K562 (cell line): Measurements from ENCODE around the gene KLF13. TPM values are rescaled to one million over a fixed set of nuclear protein-coding genes. Genes with fewer than 3 reads are reported as not detected.

Source experiments
- ATAC-seq: fragments of 200-7000 bp; cut with Tn5 transposase; 3 replicates; pipeline ENCODE4 v1.9.1; 2020; ENCODE audit warnings: moderate library complexity
- BruUV-seq: library from RNA; stranded (reverse); fragments of 400-500 nt; replicated peaks from 2 replicates; lab custom pipeline; 2021; lab: Mats Ljungman, UMichigan
- CTCF ChIA-PET: fragments of 300-600 bp; formaldehyde crosslinking; extraction: SDS; loops from one replicate; lab custom pipeline; 2021; ENCODE audit warnings: low intra/inter-chr PET ratio; lab: Yijun Ruan, JAX
- POLR2A ChIA-PET: fragments of 300-600, 350-650 bp; sonication (Branson Sonifier 250); formaldehyde crosslinking; extraction: SDS; loops from one replicate; lab custom pipeline; 2021; ENCODE audit warnings: antibody characterized with exemption, inconsistent platforms; lab: Yijun Ruan, JAX
- DNase-seq, 4 experiments: peaks; one replicate each; pipeline versions ENCODE4 v3.0.0 to v3.0.0-alpha.2; 2011 to 2018; ENCODE audit warnings: low spot score in 3 of 4, mixed read lengths in 3 of 4; ENCODE audit errors: extremely low read depth in 1 of 4
- FAIRE-seq: peaks from 2 replicates; lab custom pipeline; 2011; peaks lifted over from hg19 to GRCh38; lab: Jason Lieb, UNC
- H2AFZ ChIP-seq: 2 replicates; pipeline ENCODE4 v1.6.0; 2011; ENCODE audit warnings: low read depth, low read length, control low read depth, inconsistent platforms
- H3K27ac ChIP-seq: fragments of 200-600 bp; 3 replicates; pipeline ENCODE4 v1.8.0; 2011; ENCODE audit warnings: low read depth, mild to moderate bottlenecking, control low read depth, inconsistent platforms, low read length, moderate library complexity, mixed read lengths; ENCODE audit errors: extremely low read depth
- H3K27me3 ChIP-seq, 2 experiments: fragments of 300-600 bp in 1 of 2; 2 replicates in 1 of 2; 3 replicates in 1 of 2; pipeline versions ENCODE4 v1.6.0 to v1.8.0; 2011; ENCODE audit warnings: inconsistent platforms in 2 of 2, low read length in 2 of 2, mild to moderate bottlenecking in 1 of 2, mixed read lengths in 1 of 2, moderate library complexity in 1 of 2; ENCODE audit not compliant: control insufficient read depth in 2 of 2, insufficient read depth in 2 of 2
- H3K36me3 ChIP-seq: fragments of 300-600 bp; 3 replicates; pipeline ENCODE4 v1.8.0; 2011; ENCODE audit warnings: mild to moderate bottlenecking, low read length, inconsistent platforms; ENCODE audit not compliant: control insufficient read depth, insufficient read depth
- H3K4me1 ChIP-seq, 2 experiments: fragments of 200-600 bp in 1 of 2; replicated peaks in 1 of 2; 2 replicates in 1 of 2; 3 replicates in 1 of 2; pipeline versions ENCODE4 v1.5.1 to v1.8.0; 2011; ENCODE audit warnings: inconsistent platforms in 2 of 2, low read length in 2 of 2, mild to moderate bottlenecking in 1 of 2, mixed read lengths in 1 of 2, moderate library complexity in 1 of 2; ENCODE audit not compliant: control insufficient read depth in 2 of 2, insufficient read depth in 2 of 2
- H3K4me2 ChIP-seq: 2 replicates; pipeline ENCODE4 v1.6.1; 2011; ENCODE audit warnings: low read length, control low read depth, inconsistent platforms, mixed read lengths; ENCODE audit not compliant: insufficient read depth
- H3K4me3 ChIP-seq: fragments of 200-600 bp; sonication (generic), shearing (Covaris generic); 2 replicates; pipeline ENCODE4 v1.5.1; 2016; ENCODE audit warnings: control low read depth, inconsistent platforms
- H3K79me2 ChIP-seq: fragments of 200-600 bp; 3 replicates; pipeline ENCODE4 v1.8.0; 2011; ENCODE audit warnings: low read length, inconsistent platforms; ENCODE audit not compliant: control insufficient read depth, insufficient read depth
- H3K9ac ChIP-seq, 2 experiments: 2 replicates each; pipeline versions ENCODE4 v1.6.0 to v1.6.1; 2011; ENCODE audit warnings: low read depth in 2 of 2, low read length in 2 of 2, control low read depth in 1 of 2, inconsistent platforms in 1 of 2, mild to moderate bottlenecking in 1 of 2, mixed read lengths in 1 of 2; ENCODE audit not compliant: insufficient read depth in 1 of 2
- H3K9me1 ChIP-seq: one replicate; pipeline ENCODE4 v1.6.0; 2011; ENCODE audit warnings: inconsistent platforms, mild to moderate bottlenecking, low read length, moderate library complexity; ENCODE audit not compliant: control insufficient read depth, insufficient read depth
- H3K9me3 ChIP-seq: replicated peaks from 2 replicates; pipeline ENCODE4 v1.5.1; 2011; ENCODE audit warnings: low read depth, low read length, inconsistent platforms; ENCODE audit not compliant: control insufficient read depth, insufficient read depth
- H4K20me1 ChIP-seq: replicated peaks from 2 replicates; pipeline ENCODE4 v1.6.1; 2011; ENCODE audit warnings: low read length, inconsistent platforms, mixed read lengths; ENCODE audit not compliant: control insufficient read depth, insufficient read depth
- CBFA2T3 ChIP-seq: fragments of 450-650 bp; IDR thresholded peaks from 2 replicates; pipeline ENCODE4 v1.6.1; 2017
- ESRRA ChIP-seq: fragments of 450-650 bp; IDR thresholded peaks from 2 replicates; pipeline ENCODE4 v1.6.1; 2014; ENCODE audit warnings: low read depth, mild to moderate bottlenecking, moderate library complexity, borderline replicate concordance
- ESRRB ChIP-seq: fragments of 250-450 bp; sonication (Bioruptor Pico); IDR thresholded peaks from 2 replicates; pipeline ENCODE4 v1.5.0; 2020; ENCODE audit warnings: mild to moderate bottlenecking, moderate library complexity, borderline replicate concordance
- GATAD2B ChIP-seq: fragments of 450-650 bp; IDR thresholded peaks from 2 replicates; pipeline ENCODE4 v1.6.1; 2017; ENCODE audit warnings: mild to moderate bottlenecking, borderline replicate concordance
- KAT8 ChIP-seq: fragments of 450-650 bp; IDR thresholded peaks from 2 replicates; pipeline ENCODE4 v1.6.1; 2016; ENCODE audit warnings: low read depth, mild to moderate bottlenecking
- MBD2 ChIP-seq: sonication (generic); IDR thresholded peaks from 2 replicates; pipeline ENCODE4 v1.6.1; 2016; ENCODE audit warnings: low read depth, borderline replicate concordance
- POLR3G ChIP-seq: IDR thresholded peaks from 2 replicates; pipeline ENCODE4 v1.6.1; 2011; ENCODE audit not compliant: insufficient read length, insufficient replicate concordance; ENCODE audit errors: extremely low read depth
- RFX7 ChIP-seq: fragments of 250-450 bp; sonication (Bioruptor Pico); IDR thresholded peaks from 2 replicates; pipeline ENCODE4 v1.5.1; 2021; ENCODE audit warnings: mild to moderate bottlenecking
- SNIP1 ChIP-seq: fragments of 450-650 bp; IDR thresholded peaks from 2 replicates; pipeline ENCODE4 v1.7.1; 2017; ENCODE audit warnings: low read depth, mild to moderate bottlenecking
- SRSF7 ChIP-seq: fragments of 200-400 bp; formaldehyde crosslinking; optimal IDR thresholded peaks from 2 replicates; pipeline ENCODE3; 2017; ENCODE audit warnings: mild to moderate bottlenecking, low read depth, low read length
- XRCC4 ChIP-seq: IDR thresholded peaks from one replicate; pipeline ENCODE4 v1.6.1; 2011; ENCODE audit not compliant: insufficient read depth, insufficient read length; ENCODE audit errors: extremely low read depth
- ZNF274 ChIP-seq: IDR thresholded peaks from 2 replicates; pipeline ENCODE4 v1.6.1; 2011; ENCODE audit warnings: low read depth, mild to moderate bottlenecking, low read length, moderate library complexity, borderline replicate concordance
- ZSCAN29 ChIP-seq: fragments of 450-650 bp; IDR thresholded peaks from 2 replicates; pipeline ENCODE4 v1.6.1; 2017
- WGBS: fragments of 100-300 bp; shearing (Covaris generic); methylation state at CpG from one replicate; pipeline ENCODE4 v1.1.6; 2016; ENCODE audit warnings: low coverage, mixed read lengths; ENCODE audit not compliant: insufficient coverage; ENCODE audit errors: missing lambda C conversion rate; 5-methylcytosine and 5-hydroxymethylcytosine counted together
- in situ Hi-C: fragments of 300-500 bp; cut with MboI; formaldehyde crosslinking; loops from 4 replicates; pipeline ENCODE4 v1.15.0; 2018; ENCODE audit warnings: inconsistent platforms, mixed read lengths
- intact Hi-C: fragments of 100-400 bp; cut with micrococcal nuclease; formaldehyde crosslinking; loops from 2 replicates; pipeline ENCODE4 v1.14.2; 2022
- polyA plus RNA-seq, 8 experiments: library from polyadenylated mRNA; depleted of rRNA in 4 of 8; stranded (reverse) in 5 of 8; unstranded in 3 of 8; fragments of >200 nt; fragmentation: Nextera tagmentation in 2 of 8; fragmentation: Illumina TruSeq in 1 of 8; extraction: Ambion mirVana in 2 of 8; extraction: Trizol in 1 of 8; gene quantifications; 2 replicates each; pipeline versions ENCODE4 v1.2.1 to v1.2.3, GENCODE V29; 2011 to 2014; ENCODE audit warnings: inconsistent platforms in 1 of 8, missing spikeins in 1 of 8
- total RNA-seq, 7 experiments: library from RNA; depleted of rRNA in 6 of 7; stranded (reverse); fragments of >200 nt in 6 of 7; fragmentation: Illumina TruSeq in 2 of 7; extraction: Trizol in 2 of 7; gene quantifications; 2 replicates each; pipeline versions ENCODE4 v1.2.1 to v1.2.3, GENCODE V29; 2011 to 2021; ENCODE audit warnings: low replicate concordance in 1 of 7
- TF ChIP-seq, protein P1 (sequence below): fragments of 250-450 bp; sonication (Bioruptor Pico); IDR thresholded peaks from 2 replicates; pipeline ENCODE4 v1.5.0; 2021
- TF ChIP-seq, protein P2 (sequence below): fragments of 450-650 bp; conservative IDR thresholded peaks from 2 replicates; pipeline ENCODE4 v1.6.1; 2016; ENCODE audit warnings: missing genetic modification characterization, low read depth, mild to moderate bottlenecking, missing compliant biosample characterization, moderate library complexity

Gene KLF13
- total and polyA plus RNA-seq, 9 of the 15 experiments (the other 6 are each of a cell fraction or from before 2014, with no cell fraction given), result 1.8 to 10.5 (median 4.8) TPM

GRCh38 chr15:31399544-31400171, 73.0 kb downstream of the KLF13 start:
- intact Hi-C loops, result no loop called here
- no peak overlapping the region for H3K9ac ChIP-seq
- no peaks in the 10 kb centered on the region for H3K36me3 ChIP-seq
- no peaks in the 10 kb centered on the region for H3K9me1 ChIP-seq
- no peak overlapping the region for H3K27ac ChIP-seq
- no peak overlapping the region for H3K4me3 ChIP-seq
- DNase-seq (no peak), FAIRE-seq (no peak), ATAC-seq (no peak)
- in situ Hi-C loops, result no loop called here
- CTCF ChIA-PET, result no interaction called here
- no peaks in the 10 kb centered on the region for H4K20me1 ChIP-seq
- WGBS, result 12% methylated on average over 5 of the region's 8 CpGs
- peaks cover 0 to 16% of the 10 kb centered on the region in 2 experiments; a peak in 2 of 5 replicates for H3K4me1 ChIP-seq
- H3K79me2 ChIP-seq, result no peaks in the 10 kb centered on the region
- H3K27me3 ChIP-seq, result peaks cover 2 to 27% of the 10 kb centered on the region in 2 experiments
- no peak for TF ChIP-seq CBFA2T3
- no peak for TF ChIP-seq XRCC4
- TF ChIP-seq ZSCAN29, result no peak
- TF ChIP-seq ESRRA, result no peak
- no peak for TF ChIP-seq SNIP1
- no peak for TF ChIP-seq KAT8
- TF ChIP-seq, protein P1, sequence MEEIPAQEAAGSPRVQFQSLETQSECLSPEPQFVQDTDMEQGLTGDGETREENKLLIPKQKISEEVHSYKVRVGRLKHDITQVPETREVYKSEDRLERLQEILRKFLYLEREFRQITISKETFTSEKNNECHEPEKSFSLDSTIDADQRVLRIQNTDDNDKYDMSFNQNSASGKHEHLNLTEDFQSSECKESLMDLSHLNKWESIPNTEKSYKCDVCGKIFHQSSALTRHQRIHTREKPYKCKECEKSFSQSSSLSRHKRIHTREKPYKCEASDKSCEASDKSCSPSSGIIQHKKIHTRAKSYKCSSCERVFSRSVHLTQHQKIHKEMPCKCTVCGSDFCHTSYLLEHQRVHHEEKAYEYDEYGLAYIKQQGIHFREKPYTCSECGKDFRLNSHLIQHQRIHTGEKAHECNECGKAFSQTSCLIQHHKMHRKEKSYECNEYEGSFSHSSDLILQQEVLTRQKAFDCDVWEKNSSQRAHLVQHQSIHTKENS (CRISPR knock-in tag), result no peak
- TF ChIP-seq RFX7 (CRISPR knock-in tag), result no peak
- no peak for TF ChIP-seq MBD2
- no peak for TF ChIP-seq SRSF7
- TF ChIP-seq GATAD2B, result no peak
- TF ChIP-seq POLR3G, result no peak
- TF ChIP-seq ESRRB (CRISPR knock-in tag), result no peak
- no peak for TF ChIP-seq ZNF274
- TF ChIP-seq, protein P2, sequence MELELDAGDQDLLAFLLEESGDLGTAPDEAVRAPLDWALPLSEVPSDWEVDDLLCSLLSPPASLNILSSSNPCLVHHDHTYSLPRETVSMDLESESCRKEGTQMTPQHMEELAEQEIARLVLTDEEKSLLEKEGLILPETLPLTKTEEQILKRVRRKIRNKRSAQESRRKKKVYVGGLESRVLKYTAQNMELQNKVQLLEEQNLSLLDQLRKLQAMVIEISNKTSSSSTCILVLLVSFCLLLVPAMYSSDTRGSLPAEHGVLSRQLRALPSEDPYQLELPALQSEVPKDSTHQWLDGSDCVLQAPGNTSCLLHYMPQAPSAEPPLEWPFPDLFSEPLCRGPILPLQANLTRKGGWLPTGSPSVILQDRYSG (tag), result no peak
- POLR2A ChIA-PET, result interaction anchor here (0.5 kb wide), 1 partner anchor 624 kb away, joined by 3 read pairs; no protein-coding TSS in a partner anchor
- H3K4me2 ChIP-seq, result no peak overlapping the region
- no TSS peak for BruUV-seq
- no peaks in the 10 kb centered on the region for H3K9me3 ChIP-seq
- H2AFZ ChIP-seq, result no peak overlapping the region
